HG02870 (cell line): Measurements from ENCODE around the gene ADAM21.
"Not testable (repeated sequence)": the region's sequence is repeated elsewhere in the genome, so short reads cannot be mapped to it uniquely, and the experiment has no call there.

Experiments used
- ATAC-seq: cut with Tn5 transposase; IDR thresholded peaks from one replicate; pipeline ENCODE4 v1.9.1; 2021; ENCODE audit warnings: mild to moderate bottlenecking, moderate library complexity; ENCODE audit not compliant: unreplicated experiment

The ADAM21 gene

GRCh38 chr14:70475459-70475858, 23.5 kb downstream of the ADAM21 start:
- ATAC-seq: not testable (repeated sequence)

- not testable (repeated sequence) for ATAC-seq
Observed at GRCh38 chr14:70477356-70478105, 25.6 kb downstream of the ADAM21 start.

- no peak for ATAC-seq
Observed at GRCh38 chr14:70489579-70490200, 37.7 kb downstream of the ADAM21 start.

GRCh38 chr14:70498191-70498590, 46.2 kb downstream of the ADAM21 start:
- no peak for ATAC-seq
